GM06990 (cell line): ENCODE data around the gene MISP3.
A peak's percentile ranks its signal among the peaks of the same experiment; 100 is the strongest.

ENCODE experiments used
- DNase-seq: peaks from one replicate; pipeline ENCODE4 v3.0.0-alpha.2; 2011; ENCODE audit not compliant: insufficient read length; ENCODE audit errors: extremely low read depth
- H3K27me3 ChIP-seq: replicated peaks from 2 replicates; pipeline ENCODE4 v1.6.0; 2011; ENCODE audit warnings: low read length; ENCODE audit not compliant: control insufficient read depth, insufficient read depth
- H3K36me3 ChIP-seq: 2 replicates; pipeline ENCODE4 v1.5.1; 2011; ENCODE audit warnings: low read length; ENCODE audit not compliant: control insufficient read depth, insufficient read depth
- H3K4me3 ChIP-seq: replicated peaks from 2 replicates; pipeline ENCODE4 v1.5.1; 2011; ENCODE audit warnings: low read depth, mild to moderate bottlenecking, control low read depth, low read length
- TF ChIP-seq, protein P1 (sequence below): IDR thresholded peaks from 2 replicates; pipeline ENCODE4 v1.5.1; 2011; ENCODE audit warnings: low read length, control low read depth, mild to moderate bottlenecking, inconsistent platforms; ENCODE audit not compliant: insufficient read depth, poor library complexity, severe bottlenecking

MISP3 gene

DNA sequence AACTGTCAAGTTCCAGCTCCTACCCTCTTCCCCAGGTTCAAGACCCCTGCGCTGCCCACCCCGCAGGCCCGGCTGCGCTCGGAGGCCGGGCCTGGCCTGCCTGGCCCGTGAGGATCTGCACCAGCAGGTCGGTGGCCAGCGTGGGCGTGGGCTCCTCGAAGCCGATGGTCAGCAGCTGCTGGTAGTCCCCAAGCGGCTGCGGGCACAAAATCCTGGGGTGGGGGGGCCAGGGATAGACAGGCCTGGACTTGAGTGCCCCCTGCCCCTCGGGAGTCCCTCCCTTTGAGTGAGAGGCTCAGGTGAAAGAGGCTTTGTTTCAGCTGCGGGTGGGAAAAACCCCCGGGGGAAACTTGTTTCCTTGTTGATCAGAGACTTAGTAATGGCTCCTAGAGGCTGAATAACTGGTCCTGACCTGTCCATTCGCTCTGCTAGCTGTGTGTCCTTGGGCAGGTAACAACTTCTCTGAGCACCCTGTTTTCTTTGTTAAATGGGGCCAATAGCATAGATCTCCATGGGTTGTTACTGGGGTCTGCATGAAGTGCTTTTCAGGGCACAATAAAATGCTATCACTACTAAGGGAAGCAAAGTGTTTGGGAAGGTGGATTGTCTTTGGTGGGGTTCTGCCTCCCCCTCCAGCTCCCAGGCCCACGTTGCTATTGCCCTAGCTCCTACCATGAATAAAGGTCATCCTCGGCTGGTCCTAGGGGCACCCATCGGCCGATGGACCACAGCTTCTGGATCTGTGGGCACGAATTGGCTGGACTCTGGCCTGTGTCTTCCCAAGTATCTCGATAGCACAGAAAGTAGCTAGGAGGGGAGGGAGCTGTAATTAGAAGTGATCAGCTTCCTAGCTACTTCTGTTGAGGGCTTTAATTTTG lies 9.4 kb downstream of the MISP3 start:
- Histone ChIP-seq H3K27me3 (no peaks in the 10 kb centered on the region), H3K36me3 (no peaks in the 10 kb centered on the region; the same call in 1 of the 2 replicates), H3K4me3 (peak overlapping the region; percentile 83)
- DNase-seq, result no peak
- TF ChIP-seq, protein P1, sequence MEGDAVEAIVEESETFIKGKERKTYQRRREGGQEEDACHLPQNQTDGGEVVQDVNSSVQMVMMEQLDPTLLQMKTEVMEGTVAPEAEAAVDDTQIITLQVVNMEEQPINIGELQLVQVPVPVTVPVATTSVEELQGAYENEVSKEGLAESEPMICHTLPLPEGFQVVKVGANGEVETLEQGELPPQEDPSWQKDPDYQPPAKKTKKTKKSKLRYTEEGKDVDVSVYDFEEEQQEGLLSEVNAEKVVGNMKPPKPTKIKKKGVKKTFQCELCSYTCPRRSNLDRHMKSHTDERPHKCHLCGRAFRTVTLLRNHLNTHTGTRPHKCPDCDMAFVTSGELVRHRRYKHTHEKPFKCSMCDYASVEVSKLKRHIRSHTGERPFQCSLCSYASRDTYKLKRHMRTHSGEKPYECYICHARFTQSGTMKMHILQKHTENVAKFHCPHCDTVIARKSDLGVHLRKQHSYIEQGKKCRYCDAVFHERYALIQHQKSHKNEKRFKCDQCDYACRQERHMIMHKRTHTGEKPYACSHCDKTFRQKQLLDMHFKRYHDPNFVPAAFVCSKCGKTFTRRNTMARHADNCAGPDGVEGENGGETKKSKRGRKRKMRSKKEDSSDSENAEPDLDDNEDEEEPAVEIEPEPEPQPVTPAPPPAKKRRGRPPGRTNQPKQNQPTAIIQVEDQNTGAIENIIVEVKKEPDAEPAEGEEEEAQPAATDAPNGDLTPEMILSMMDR, result no peak

DNA sequence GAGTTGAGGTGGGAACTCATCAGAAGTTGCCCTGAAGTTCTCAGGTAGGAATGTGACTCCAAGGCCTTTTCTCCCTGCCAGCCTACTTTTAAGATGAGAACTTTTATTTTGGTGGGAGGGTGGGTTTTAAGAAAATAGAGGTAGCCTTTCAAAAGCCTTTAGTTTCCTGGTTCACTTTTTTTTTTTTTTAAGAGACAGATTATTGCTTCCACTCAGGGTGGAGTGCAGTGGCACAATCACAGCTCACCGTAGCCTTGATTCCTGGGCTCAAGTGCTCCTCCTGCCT lies 10.0 kb downstream of the MISP3 start:
- peak overlapping the region; percentile 83 for H3K4me3 ChIP-seq
- TF ChIP-seq, protein P1, result no peak
- DNase-seq, result no peak
- H3K27me3 ChIP-seq, result no peaks in the 10 kb centered on the region
- no peaks in the 10 kb centered on the region; the same call in 1 of the 2 replicates for H3K36me3 ChIP-seq

DNA sequence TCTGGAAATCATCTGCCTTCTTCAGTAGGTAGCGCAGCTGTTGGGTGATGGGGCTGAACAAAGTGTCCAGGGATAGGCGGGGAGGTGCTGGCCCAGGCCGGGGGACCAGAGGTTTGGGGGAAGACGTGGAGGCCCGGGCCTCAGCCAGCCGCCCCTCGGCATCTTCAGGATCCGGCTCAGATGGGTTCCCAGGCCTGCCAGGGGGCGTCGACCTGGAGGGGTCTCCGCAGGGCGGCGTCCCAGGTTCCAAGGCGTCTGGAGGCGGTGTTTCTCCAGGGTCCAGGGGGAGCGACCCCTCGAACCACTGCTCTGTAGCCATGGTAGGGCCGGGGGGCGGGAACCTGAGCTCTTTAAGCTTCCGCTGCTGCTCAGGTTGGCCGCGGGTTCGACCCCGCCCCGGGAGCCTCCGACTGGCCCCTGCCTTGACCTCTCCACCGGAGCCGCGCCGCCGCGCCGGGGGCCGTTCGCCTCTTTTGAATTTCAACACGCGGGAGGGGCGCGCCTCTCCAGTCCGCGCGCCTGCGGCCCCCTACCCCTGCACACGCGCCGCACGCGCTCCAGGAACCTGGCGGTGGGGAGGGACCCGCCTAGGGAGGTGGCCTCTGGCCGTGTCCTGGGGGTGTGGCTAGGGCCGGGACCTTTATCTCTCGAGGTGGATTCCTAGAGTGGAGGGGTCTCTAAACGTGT lies 12.9 kb downstream of the MISP3 start, which contains the start of gene C19orf67:
TSS of gene C19orf67 (minus strand) at position 475 of the 687 bp plus-strand sequence. CDS start at position 319, 156 bp downstream.
- Histone ChIP-seq H3K27me3 (no peaks in the 10 kb centered on the region), H3K4me3 (no peak within 1 kb of the TSS), H3K36me3 (peaks cover 7% of the 10 kb centered on the region)
- no peak for DNase-seq
- TF ChIP-seq, protein P1, result no peak

DNA sequence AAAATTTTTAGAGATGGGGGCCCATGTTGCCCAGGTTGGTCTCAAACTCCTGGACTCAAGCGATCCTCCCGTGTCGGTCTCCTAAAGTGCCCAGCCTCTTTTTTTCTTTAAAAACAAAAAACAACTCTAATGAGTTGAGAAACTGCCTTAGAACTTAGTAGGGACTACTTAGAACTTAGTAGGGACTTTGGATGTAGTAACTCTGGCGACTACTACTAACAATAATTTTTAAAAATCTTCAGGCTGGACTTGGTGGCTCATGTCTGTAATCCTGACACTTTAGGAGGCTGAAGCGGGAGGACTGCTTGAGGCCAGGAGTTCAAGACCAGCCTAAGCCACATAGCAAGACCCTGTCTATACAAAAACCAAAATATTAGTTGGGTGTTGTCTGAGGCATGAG lies 13.5 kb downstream of the MISP3 start:
- Histone ChIP-seq H3K36me3 (peaks cover 7% of the 10 kb centered on the region), H3K27me3 (no peaks in the 10 kb centered on the region), H3K4me3 (no peak overlapping the region)
- TF ChIP-seq, protein P1, result no peak
- DNase-seq, result no peak

DNA sequence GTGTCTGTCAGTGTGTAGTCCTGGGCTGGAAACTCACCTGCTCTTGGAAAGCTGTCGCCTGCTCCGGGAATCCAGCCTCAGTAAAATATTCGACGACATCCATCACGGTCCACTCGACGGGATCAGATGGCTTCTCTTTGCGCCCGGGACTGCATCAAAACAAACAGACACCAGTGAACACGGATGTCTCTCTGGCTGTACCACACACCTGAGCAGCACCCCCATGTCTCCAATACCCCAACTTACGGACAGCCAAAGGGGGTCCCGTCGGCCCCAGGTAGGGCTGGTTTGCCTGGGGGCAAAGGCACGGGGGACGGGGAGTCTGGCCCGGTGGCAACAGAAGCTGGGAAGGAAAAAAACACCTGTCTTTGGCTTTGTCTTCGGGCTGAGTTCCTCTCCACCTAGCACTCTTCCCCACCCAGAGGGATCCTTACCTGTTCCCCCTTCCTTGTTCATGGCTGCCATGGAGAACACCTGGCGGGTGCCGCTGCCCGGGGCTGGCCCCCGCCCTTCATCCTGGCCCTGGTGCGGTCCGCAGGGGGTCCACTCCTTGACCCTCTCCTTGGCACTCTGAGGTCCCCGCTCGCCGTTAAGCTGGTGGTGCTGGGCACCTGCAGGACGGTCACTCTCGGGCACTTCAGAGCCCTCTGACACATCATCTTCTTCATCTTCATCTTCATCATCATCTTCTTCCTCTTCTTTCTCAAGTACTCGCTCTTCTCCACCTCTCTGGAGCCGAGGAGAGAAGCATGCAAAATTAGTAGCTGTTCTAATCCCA lies 16.2 kb downstream of the MISP3 start:
- TF ChIP-seq, protein P1, result no peak
- DNase-seq, result no peak
- H3K4me3 ChIP-seq, result peak overlapping the region; percentile 69
- peaks cover 7% of the 10 kb centered on the region for H3K36me3 ChIP-seq
- H3K27me3 ChIP-seq, result no peaks in the 10 kb centered on the region
